HEK293T (cell line): ENCODE results near the gene PALLD.

Experiments used
- BHLHE40 ChIP-seq: fragments of 450-650 bp; IDR thresholded peaks from 2 replicates; pipeline ENCODE4 v1.6.1; 2016; ENCODE audit warnings: mild to moderate bottlenecking, moderate library complexity, borderline replicate concordance
- CTBP1 ChIP-seq: fragments of 450-650 bp; IDR thresholded peaks from 2 replicates; pipeline ENCODE4 v1.6.1; 2016; ENCODE audit warnings: borderline replicate concordance
- ELF4 ChIP-seq: fragments of 450-650 bp; IDR thresholded peaks from 2 replicates; pipeline ENCODE4 v1.6.1; 2017; ENCODE audit warnings: antibody characterized with exemption
- FOXA1 ChIP-seq: fragments of 450-650 bp; IDR thresholded peaks from 2 replicates; pipeline ENCODE4 v1.6.1; 2016; ENCODE audit warnings: mild to moderate bottlenecking
- FOXK2 ChIP-seq: fragments of 450-650 bp; IDR thresholded peaks from 2 replicates; pipeline ENCODE4 v1.6.1; 2016; ENCODE audit warnings: mild to moderate bottlenecking
- FOXM1 ChIP-seq: fragments of 450-650 bp; IDR thresholded peaks from 2 replicates; pipeline ENCODE4 v1.6.1; 2017; ENCODE audit warnings: mild to moderate bottlenecking, borderline replicate concordance
- HDGF ChIP-seq: fragments of 450-650 bp; IDR thresholded peaks from 2 replicates; pipeline ENCODE4 v1.6.1; 2017; ENCODE audit warnings: antibody characterized with exemption, borderline replicate concordance
- LEF1 ChIP-seq: fragments of 450-650 bp; IDR thresholded peaks from 2 replicates; pipeline ENCODE4 v1.6.1; 2017; ENCODE audit warnings: mild to moderate bottlenecking, borderline replicate concordance
- NFRKB ChIP-seq: fragments of 450-650 bp; IDR thresholded peaks from 2 replicates; pipeline ENCODE4 v1.6.1; 2016; ENCODE audit warnings: mild to moderate bottlenecking, moderate library complexity
- SP1 ChIP-seq: fragments of 450-650 bp; IDR thresholded peaks from 2 replicates; pipeline ENCODE4 v1.6.1; 2017
- SUZ12 ChIP-seq: fragments of 450-650 bp; IDR thresholded peaks from 2 replicates; pipeline ENCODE4 v1.6.1; 2016; ENCODE audit warnings: mild to moderate bottlenecking
- TARDBP ChIP-seq: fragments of 450-650 bp; IDR thresholded peaks from 2 replicates; pipeline ENCODE4 v1.6.1; 2016
- TF ChIP-seq, protein P1 (sequence below): fragments of 450-650 bp; IDR thresholded peaks from 2 replicates; pipeline ENCODE4 v1.6.1; 2016

DNA sequence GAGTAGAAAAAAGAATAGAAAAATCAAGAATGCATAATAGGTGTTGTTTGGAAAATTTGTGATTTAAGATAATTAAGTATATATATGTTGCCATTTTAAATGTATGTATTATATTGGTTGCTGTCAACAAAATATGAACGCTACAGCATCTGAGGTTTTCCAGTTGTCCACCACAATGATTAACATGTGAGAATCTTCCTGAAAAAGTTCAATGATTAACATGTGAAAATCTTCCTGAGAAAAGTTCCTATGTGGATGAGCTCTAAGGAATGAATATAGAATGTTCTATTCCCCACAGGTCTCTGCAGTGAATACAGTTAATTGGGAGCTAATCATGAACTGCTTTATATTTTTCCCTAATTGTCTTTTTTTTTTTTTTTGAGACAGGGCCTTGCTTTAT, 298.5 kb downstream of the PALLD start:
- no peak for TF ChIP-seq SP1
- TF ChIP-seq FOXK2: no peak
- TF ChIP-seq FOXA1: no peak
- TF ChIP-seq, protein P1, sequence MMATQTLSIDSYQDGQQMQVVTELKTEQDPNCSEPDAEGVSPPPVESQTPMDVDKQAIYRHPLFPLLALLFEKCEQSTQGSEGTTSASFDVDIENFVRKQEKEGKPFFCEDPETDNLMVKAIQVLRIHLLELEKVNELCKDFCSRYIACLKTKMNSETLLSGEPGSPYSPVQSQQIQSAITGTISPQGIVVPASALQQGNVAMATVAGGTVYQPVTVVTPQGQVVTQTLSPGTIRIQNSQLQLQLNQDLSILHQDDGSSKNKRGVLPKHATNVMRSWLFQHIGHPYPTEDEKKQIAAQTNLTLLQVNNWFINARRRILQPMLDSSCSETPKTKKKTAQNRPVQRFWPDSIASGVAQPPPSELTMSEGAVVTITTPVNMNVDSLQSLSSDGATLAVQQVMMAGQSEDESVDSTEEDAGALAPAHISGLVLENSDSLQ: no peak
- no peak for TF ChIP-seq SUZ12
- no peak for TF ChIP-seq NFRKB
- TF ChIP-seq TARDBP: no peak
- no peak for TF ChIP-seq CTBP1
- TF ChIP-seq HDGF: no peak
- no peak for TF ChIP-seq FOXM1
- TF ChIP-seq LEF1: no peak
- TF ChIP-seq BHLHE40: no peak
- TF ChIP-seq ELF4: no peak
